ENCODE measurements around the gene GABRG3. TPM values are rescaled to one million over a fixed set of nuclear protein-coding genes. Genes with fewer than 3 reads are reported as not detected.

Gene GABRG3
- total and polyA plus RNA-seq, 12 donors, result 0.08 to 1.1 (median 0.44) TPM; not detected in 5

DNA sequence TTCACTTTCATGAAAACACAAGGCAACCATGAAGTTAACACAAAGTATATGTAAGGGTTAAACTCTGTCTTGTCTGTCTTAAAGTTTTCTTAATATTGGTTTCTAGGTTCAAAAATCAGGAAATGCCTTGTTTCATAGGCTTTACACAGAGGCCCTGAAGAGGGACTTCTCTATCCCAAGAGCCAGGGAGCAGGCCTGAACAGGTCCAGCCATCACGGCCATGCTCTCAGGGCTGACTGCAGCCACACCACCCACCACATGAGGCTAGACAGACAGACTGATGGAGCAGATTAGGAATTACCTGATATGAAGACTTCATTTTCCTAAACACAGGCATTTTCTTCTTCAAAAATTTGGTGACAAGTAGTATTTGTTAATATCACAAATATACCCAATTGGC lies 502.9 kb downstream of the GABRG3 start:
- WGBS, 4 donors, result 87 to 100% (median 89%) methylated on average over 1 of the region's 1 CpG
- Histone ChIP-seq H3K27ac (no peak overlapping the region), H3K36me3 (replicated peaks in 1 of 2) (no peaks in the 10 kb centered on the region), H3K9me3 (replicated peaks in 1 of 3) (no peaks in the 10 kb centered on the region), H3K4me3 (no peak overlapping the region), H3K27me3 (no peaks in the 10 kb centered on the region), H3K4me1 (replicated peaks in 1 of 2) (no peaks in the 10 kb centered on the region)
- no peak for DNase-seq
- intact Hi-C loops (cut with DNase I), result no loop called here
- TF ChIP-seq POLR2A (IDR thresholded peaks at IDR 0.05), result no peak
- TF ChIP-seq, protein P1, sequence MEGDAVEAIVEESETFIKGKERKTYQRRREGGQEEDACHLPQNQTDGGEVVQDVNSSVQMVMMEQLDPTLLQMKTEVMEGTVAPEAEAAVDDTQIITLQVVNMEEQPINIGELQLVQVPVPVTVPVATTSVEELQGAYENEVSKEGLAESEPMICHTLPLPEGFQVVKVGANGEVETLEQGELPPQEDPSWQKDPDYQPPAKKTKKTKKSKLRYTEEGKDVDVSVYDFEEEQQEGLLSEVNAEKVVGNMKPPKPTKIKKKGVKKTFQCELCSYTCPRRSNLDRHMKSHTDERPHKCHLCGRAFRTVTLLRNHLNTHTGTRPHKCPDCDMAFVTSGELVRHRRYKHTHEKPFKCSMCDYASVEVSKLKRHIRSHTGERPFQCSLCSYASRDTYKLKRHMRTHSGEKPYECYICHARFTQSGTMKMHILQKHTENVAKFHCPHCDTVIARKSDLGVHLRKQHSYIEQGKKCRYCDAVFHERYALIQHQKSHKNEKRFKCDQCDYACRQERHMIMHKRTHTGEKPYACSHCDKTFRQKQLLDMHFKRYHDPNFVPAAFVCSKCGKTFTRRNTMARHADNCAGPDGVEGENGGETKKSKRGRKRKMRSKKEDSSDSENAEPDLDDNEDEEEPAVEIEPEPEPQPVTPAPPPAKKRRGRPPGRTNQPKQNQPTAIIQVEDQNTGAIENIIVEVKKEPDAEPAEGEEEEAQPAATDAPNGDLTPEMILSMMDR (IDR thresholded peaks at IDR 0.05), result no peak

- H3K4me3 ChIP-seq, result no peak overlapping the region
- H3K9me3 ChIP-seq (replicated peaks in 1 of 3), result no peaks in the 10 kb centered on the region
- H3K36me3 ChIP-seq (replicated peaks in 1 of 2), result no peaks in the 10 kb centered on the region
- 88 to 92% (median 91%) methylated on average over 4 of the region's 4 CpGs for WGBS, 4 donors
- intact Hi-C loops (cut with DNase I), result no loop called here
- H3K27ac ChIP-seq, result no peak overlapping the region
- H3K4me1 ChIP-seq (replicated peaks in 1 of 2), result no peaks in the 10 kb centered on the region
- no peaks in the 10 kb centered on the region for H3K27me3 ChIP-seq
- no peak for DNase-seq
- no peak for TF ChIP-seq POLR2A (IDR thresholded peaks at IDR 0.05)
- TF ChIP-seq, protein P1 (IDR thresholded peaks at IDR 0.05), result no peak
Measured at GRCh38 chr15:27475395-27475794, 504.4 kb downstream of the GABRG3 start.

DNA sequence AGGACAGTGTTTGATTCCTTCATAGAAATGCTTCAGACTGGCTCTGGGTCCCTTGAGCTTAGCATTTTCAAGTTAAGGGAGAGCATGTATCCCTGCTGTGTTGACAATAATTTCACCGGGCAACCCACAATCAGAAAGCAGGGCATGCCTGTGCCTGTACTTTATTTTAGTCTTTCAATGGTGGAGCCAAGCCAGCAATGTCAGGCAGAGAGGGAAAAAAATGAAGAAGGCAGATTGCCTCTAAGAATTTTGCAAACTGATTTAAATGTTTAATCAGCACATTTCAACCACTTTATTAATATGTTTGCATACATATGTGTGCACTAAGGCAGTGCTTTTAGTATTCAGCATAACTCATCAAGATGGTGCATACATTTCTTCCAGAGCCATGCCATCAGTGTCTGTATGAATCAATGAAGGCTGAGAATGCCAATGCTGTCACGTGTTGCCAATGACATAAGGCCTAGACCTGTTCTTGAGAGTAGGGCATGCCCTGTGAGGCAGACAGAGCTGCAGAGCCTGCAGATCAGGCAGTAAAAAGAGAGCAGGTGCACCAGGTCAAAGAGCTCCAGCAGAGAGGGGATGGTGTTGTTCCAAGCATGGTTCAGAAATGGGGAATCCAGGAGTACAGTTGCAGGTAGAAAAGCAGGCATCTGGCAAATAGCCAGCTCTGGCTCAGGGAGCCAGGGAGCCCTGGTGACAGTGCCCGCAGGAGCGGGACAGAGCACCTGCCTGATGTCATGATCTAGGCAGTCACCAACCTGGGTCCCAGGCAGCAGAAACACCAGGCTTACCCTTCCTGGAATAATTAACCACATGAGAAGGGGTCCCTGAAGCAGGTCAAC lies 508.5 kb downstream of the GABRG3 start:
- no peaks in the 10 kb centered on the region for H3K9me3 ChIP-seq (replicated peaks in 1 of 3)
- DNase-seq, result no peak
- no peaks in the 10 kb centered on the region for H3K27me3 ChIP-seq
- H3K4me1 ChIP-seq (replicated peaks in 1 of 2), result no peaks in the 10 kb centered on the region
- H3K27ac ChIP-seq, result no peak overlapping the region
- 81 to 91% (median 85%) methylated on average over 4 of the region's 4 CpGs for WGBS, 4 donors
- no peak for TF ChIP-seq POLR2A (IDR thresholded peaks at IDR 0.05)
- TF ChIP-seq, protein P1 (IDR thresholded peaks at IDR 0.05), result no peak
- no peak overlapping the region for H3K4me3 ChIP-seq
- intact Hi-C loops (cut with DNase I), result no loop called here
- no peaks in the 10 kb centered on the region for H3K36me3 ChIP-seq (replicated peaks in 1 of 2)

- H3K4me1 ChIP-seq (replicated peaks in 1 of 2), result no peaks in the 10 kb centered on the region
- no peak overlapping the region for H3K27ac ChIP-seq
- TF ChIP-seq POLR2A (IDR thresholded peaks at IDR 0.05), result no peak
- TF ChIP-seq, protein P1 (IDR thresholded peaks at IDR 0.05), result no peak
- H3K36me3 ChIP-seq (replicated peaks in 1 of 2), result no peaks in the 10 kb centered on the region
- DNase-seq, result no peak
- no peaks in the 10 kb centered on the region for H3K9me3 ChIP-seq (replicated peaks in 1 of 3)
- 76 to 90% (median 83%) methylated on average over 5 of the region's 5 CpGs for WGBS, 4 donors
- no peak overlapping the region for H3K4me3 ChIP-seq
- H3K27me3 ChIP-seq, result no peaks in the 10 kb centered on the region
- intact Hi-C loops (cut with DNase I), result no loop called here
Measured at GRCh38 chr15:27480141-27480530, 509.2 kb downstream of the GABRG3 start.

Measured in adrenal gland (tissue), 12 donors.